H1 (cell line): ENCODE data around the gene TIMD4.

Source experiments
- CHD2 ChIP-seq: IDR thresholded peaks from 2 replicates; pipeline ENCODE4 v1.6.1; 2012; ENCODE audit warnings: low read length, improper control_type of control experiment
- CTCF ChIP-seq, 3 experiments: IDR thresholded peaks; 1 replicate in 2 of 3; 2 replicates in 1 of 3; pipeline versions ENCODE4 v1.5.1 to v1.6.1; 2011; ENCODE audit warnings: low read length in 3 of 3, mild to moderate bottlenecking in 3 of 3, inconsistent platforms in 2 of 3, low read depth in 1 of 3, moderate library complexity in 1 of 3; ENCODE audit not compliant: insufficient read depth in 1 of 3; ENCODE audit errors: control extremely low read depth in 1 of 3
- EP300 ChIP-seq, 2 experiments: IDR thresholded peaks; 1 replicate in 1 of 2; 2 replicates in 1 of 2; pipeline ENCODE4 v1.6.1; 2011 to 2012; ENCODE audit warnings: low read depth in 2 of 2, low read length in 2 of 2, mild to moderate bottlenecking in 2 of 2, borderline replicate concordance in 1 of 2, inconsistent platforms in 1 of 2, moderate library complexity in 1 of 2
- EZH2 ChIP-seq: fragments of 200-600 bp; sonication (generic); IDR thresholded peaks from 2 replicates; pipeline ENCODE4 v1.7.1; 2012; ENCODE audit warnings: low read depth, mild to moderate bottlenecking, moderate library complexity, low read length, inconsistent platforms; ENCODE audit not compliant: severe bottlenecking
- NRF1 ChIP-seq: IDR thresholded peaks from 2 replicates; pipeline ENCODE4 v1.6.1; 2011; ENCODE audit warnings: mild to moderate bottlenecking, low read depth, low read length, improper control_type of control experiment
- POLR2AphosphoS5 ChIP-seq: IDR thresholded peaks from 2 replicates; pipeline ENCODE4 v1.6.1; 2011; ENCODE audit warnings: low read depth, low read length
- SRF ChIP-seq: IDR thresholded peaks from 2 replicates; pipeline ENCODE4 v1.6.1; 2011; ENCODE audit warnings: mild to moderate bottlenecking, low read depth, low read length, moderate library complexity
- YY1 ChIP-seq: IDR thresholded peaks from 2 replicates; pipeline ENCODE4 v1.6.1; 2011; ENCODE audit warnings: low read depth, mild to moderate bottlenecking, low read length

- TF ChIP-seq CTCF (IDR thresholded peaks at IDR 0.05; ENCODE audit: control extremely low read depth in 1 of 3, insufficient read depth in 1 of 3, low read depth in 1 of 3, low read length in 3 of 3): no peak
- no peak for TF ChIP-seq NRF1
- TF ChIP-seq POLR2AphosphoS5: no peak
- no peak for TF ChIP-seq EZH2
- TF ChIP-seq YY1: no peak
- TF ChIP-seq CHD2: no peak
- no peak for TF ChIP-seq EP300 (IDR thresholded peaks at IDR 0.05; ENCODE audit: borderline replicate concordance in 1 of 2, low read depth in 2 of 2, low read length in 2 of 2)
- TF ChIP-seq SRF: no peak
These were observed 13.6 kb downstream of the TIMD4 start for GRCh38 chr5:156949424-156949823.
